Mucosa of descending colon (tissue), 3 donors: ENCODE measurements around the gene FSD2. TPM values are rescaled to one million over a fixed set of nuclear protein-coding genes. Genes with fewer than 3 reads are reported as not detected.

Experiments used
- ATAC-seq: fragments of 200-7000 bp; cut with Tn5 transposase; one replicate; pipeline ENCODE4 v1.9.1; 2020; ENCODE audit warnings: mild to moderate bottlenecking, moderate library complexity
- DNase-seq, 3 donors: peaks; one replicate each; pipeline ENCODE4 v3.0.0-alpha.2; 2020
- H3K36me3 ChIP-seq: fragments of 200-600 bp; one replicate; pipeline ENCODE4 v1.8.0; 2021; ENCODE audit warnings: low read depth, mild to moderate bottlenecking
- H3K4me1 ChIP-seq: fragments of 200-600 bp; one replicate; pipeline ENCODE4 v1.8.0; 2021; ENCODE audit warnings: low read depth, mild to moderate bottlenecking
- H3K4me3 ChIP-seq: fragments of 200-600 bp; one replicate; pipeline ENCODE4 v1.8.0; 2021; ENCODE audit warnings: mild to moderate bottlenecking
- H3K9me3 ChIP-seq: fragments of 200-600 bp; one replicate; pipeline ENCODE4 v1.8.0; 2021; ENCODE audit warnings: mild to moderate bottlenecking
- intact Hi-C, 2 donors: fragments of 100-400 bp; cut with DNase I in 1 of 2; cut with micrococcal nuclease in 1 of 2; formaldehyde crosslinking; loops; one replicate each; pipeline versions ENCODE4 v1.11.0 to v1.11.1; 2022; cut with DNase I, micrococcal nuclease
- long read RNA-seq, 2 donors: library from polyadenylated mRNA; unstranded; transcript quantifications; one replicate each; pipeline ENCODE4 v2.0.0, GENCODE V29; 2019 to 2021
- total RNA-seq, 3 donors: library from RNA; stranded (reverse); fragmentation: NEBNext Ultra II Directional in 2 of 3; extraction: Animal tissue kit (Norgen Biotek cat#: 25700) in 2 of 3; gene quantifications; one replicate each; pipeline versions ENCODE4 v1.2.1 to v1.2.4, GENCODE V29; 2021 to 2023
- TF ChIP-seq, protein P1 (sequence below): fragments of 200-600 bp; IDR thresholded peaks from one replicate; pipeline ENCODE4 v1.8.0; 2022; ENCODE audit warnings: antibody characterized with exemption, mild to moderate bottlenecking
- donor health status: DM: no; HTN: no; CAD: no; lungs with moderate emphysema.
- donor health status: DM: no; HTN: no; CAD: no.
- donor health status: DM: no; HTN: yes; CAD: no.

Gene FSD2, protein sequence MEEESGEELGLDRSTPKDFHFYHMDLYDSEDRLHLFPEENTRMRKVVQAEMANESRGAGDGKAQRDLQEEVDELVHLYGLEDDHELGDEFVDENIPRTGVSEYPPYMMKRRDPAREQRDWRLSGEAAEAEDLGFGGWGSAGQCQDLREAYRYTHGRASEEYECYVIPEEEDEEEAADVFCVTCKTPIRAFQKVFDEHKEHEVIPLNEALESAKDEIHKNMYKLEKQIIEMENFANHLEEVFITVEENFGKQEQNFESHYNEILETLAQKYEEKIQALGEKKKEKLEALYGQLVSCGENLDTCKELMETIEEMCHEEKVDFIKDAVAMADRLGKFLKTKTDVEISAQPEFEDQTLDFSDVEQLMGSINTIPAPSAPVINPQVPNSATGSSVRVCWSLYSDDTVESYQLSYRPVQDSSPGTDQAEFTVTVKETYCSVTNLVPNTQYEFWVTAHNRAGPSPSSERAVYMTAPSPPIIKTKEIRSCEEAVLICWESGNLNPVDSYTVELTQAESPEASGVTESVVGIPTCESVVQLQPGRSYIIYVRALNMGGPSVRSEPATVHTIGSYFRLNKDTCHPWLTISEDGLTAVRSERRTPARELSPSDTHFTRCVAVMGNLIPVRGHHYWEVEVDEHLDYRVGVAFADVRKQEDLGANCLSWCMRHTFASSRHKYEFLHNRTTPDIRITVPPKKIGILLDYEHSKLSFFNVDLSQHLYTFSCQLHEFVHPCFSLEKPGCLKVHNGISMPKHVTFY
- not detected for total RNA-seq
- long read RNA-seq, donor 1, partial matches to known transcripts, result 0 of 2 reads
- long read RNA-seq, donor 1, other reads (novel, unspliced or antisense), result 2 of 2 reads
- long read RNA-seq, donor 2, partial matches to known transcripts, result 0 of 1 reads
- long read RNA-seq, donor 2, other reads (novel, unspliced or antisense), result 1 of 1 reads

DNA sequence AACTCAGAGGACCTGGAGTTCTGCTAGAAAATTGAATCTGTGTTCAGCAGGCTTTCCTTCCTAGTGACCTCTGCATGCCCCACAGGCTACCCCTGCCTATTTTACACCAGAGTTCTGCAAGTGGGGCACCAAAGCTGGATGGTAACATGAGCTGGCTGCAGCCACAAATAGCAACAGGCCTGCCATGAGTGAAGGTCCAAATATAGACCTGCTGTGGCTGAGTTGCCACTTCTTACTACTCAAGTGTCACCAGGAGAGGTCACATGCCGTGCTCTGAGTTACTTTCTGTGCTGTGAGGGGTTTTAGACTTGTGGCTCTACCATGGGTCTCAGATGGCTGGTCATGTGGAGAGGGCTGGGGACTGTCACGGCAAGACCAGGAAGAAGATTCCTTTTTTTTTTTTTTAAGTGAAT lies at the start of gene FSD2:
FSD2 (minus strand) TSS at position 76 of the 413 bp plus-strand sequence. CDS start 18,679 bp downstream, outside the sequence.
- H3K9me3 ChIP-seq, result no peaks in the 10 kb centered on the region
- TF ChIP-seq, protein P1, sequence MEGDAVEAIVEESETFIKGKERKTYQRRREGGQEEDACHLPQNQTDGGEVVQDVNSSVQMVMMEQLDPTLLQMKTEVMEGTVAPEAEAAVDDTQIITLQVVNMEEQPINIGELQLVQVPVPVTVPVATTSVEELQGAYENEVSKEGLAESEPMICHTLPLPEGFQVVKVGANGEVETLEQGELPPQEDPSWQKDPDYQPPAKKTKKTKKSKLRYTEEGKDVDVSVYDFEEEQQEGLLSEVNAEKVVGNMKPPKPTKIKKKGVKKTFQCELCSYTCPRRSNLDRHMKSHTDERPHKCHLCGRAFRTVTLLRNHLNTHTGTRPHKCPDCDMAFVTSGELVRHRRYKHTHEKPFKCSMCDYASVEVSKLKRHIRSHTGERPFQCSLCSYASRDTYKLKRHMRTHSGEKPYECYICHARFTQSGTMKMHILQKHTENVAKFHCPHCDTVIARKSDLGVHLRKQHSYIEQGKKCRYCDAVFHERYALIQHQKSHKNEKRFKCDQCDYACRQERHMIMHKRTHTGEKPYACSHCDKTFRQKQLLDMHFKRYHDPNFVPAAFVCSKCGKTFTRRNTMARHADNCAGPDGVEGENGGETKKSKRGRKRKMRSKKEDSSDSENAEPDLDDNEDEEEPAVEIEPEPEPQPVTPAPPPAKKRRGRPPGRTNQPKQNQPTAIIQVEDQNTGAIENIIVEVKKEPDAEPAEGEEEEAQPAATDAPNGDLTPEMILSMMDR, result no peak
- H3K4me1 ChIP-seq, result no peaks in the 10 kb centered on the region
- ATAC-seq (no peak), DNase-seq (no peak)
- H3K36me3 ChIP-seq, result peaks cover 4% of the 10 kb centered on the region
- intact Hi-C loops, result no loop called here
- H3K4me3 ChIP-seq, result no peak within 1 kb of the TSS

DNA sequence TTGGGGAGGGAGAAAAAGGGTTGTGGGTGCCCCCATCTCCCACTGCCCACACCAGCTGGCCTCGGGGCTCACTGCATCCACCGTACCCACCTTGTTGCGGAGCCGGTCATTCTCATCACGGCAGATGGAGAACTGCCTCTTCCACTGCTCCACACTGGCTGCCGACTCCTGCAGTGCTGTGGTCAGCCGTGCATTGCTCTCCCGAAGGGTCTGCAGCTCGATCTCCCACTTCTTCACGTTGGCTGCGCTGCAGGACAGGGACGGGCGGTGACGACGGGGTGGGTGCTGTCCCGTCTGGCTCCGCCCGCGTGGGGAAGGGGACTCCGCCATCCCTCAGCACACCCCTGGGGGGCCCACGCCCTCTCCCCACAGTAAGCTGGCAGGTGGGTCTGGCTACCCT lies 48.7 kb upstream of the FSD2 start:
- intact Hi-C loops, result loop anchor here in 1 of 2 donors (10.0 kb wide), 1 partner anchor 150 kb away; no protein-coding TSS in a partner anchor
- no peak for DNase-seq
- TF ChIP-seq, protein P1, result no peak
- no peaks in the 10 kb centered on the region for H3K4me1 ChIP-seq
- no peak for ATAC-seq
- H3K36me3 ChIP-seq, result no peaks in the 10 kb centered on the region
- no peak overlapping the region for H3K4me3 ChIP-seq
- no peaks in the 10 kb centered on the region for H3K9me3 ChIP-seq

DNA sequence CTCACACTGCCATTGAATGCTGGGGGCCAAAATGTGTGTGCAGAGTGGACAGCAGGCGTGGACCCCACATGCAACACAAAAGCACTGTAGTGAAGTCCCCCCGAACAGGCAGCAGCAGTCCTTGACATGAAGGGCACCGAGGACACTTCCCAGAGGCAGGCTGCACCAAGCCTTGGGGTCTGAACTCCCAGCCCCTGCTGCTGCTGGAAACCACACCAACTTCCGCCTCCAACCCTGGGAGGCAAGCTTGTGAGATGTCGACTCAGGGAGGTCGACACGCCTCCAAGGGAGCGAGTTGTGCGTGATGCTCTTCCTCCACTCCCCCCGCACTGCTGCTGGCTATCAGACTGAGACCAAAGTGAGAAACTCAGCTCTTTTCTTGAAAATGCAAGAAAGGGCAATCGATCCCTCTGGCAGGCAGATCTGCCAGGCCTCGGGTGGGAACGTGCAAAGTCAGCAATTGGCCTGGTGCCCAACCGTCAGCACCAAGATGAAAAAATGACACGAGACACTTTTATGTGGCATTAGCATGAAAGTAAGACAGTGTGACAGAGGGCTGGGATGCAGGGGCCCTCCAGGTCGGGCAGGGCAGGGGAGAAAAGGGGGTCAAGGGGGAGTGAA lies 47.2 kb upstream of the FSD2 start:
- H3K36me3 ChIP-seq, result no peaks in the 10 kb centered on the region
- TF ChIP-seq, protein P1, result no peak
- no peak for DNase-seq
- no peak overlapping the region for H3K4me3 ChIP-seq
- ATAC-seq, result no peak
- no peaks in the 10 kb centered on the region for H3K4me1 ChIP-seq
- H3K9me3 ChIP-seq, result no peaks in the 10 kb centered on the region
- intact Hi-C loops, result loop anchor here in 1 of 2 donors (10.0 kb wide), 1 partner anchor 152 kb away; no protein-coding TSS in a partner anchor

DNA sequence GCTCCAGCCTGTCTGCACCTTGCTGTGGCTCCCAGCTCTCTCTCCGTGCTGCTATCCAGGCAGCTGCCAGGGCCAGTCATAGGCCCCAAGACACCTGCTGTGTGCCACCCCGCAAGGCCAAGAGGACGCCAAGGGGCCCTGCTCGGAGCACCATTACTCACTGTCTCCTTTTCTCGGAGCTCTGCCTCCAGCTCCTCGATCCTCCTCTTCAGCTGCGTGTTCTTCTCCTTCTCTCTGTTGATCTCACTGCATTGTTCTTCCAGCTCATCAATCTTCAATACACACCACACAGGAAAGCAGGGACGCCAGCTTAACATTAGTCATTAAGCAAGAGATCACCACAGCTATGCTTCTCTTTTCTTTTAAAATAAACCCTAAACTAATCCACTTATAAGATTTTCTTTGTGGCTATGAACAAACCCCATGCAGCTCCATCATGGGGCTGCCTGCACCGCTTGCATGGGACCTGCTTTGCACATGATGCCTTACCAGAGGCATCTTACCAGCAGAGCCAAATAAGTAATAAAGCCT lies 46.2 kb upstream of the FSD2 start:
- TF ChIP-seq, protein P1, result no peak
- no peak overlapping the region for H3K4me3 ChIP-seq
- H3K4me1 ChIP-seq, result no peaks in the 10 kb centered on the region
- H3K36me3 ChIP-seq, result no peaks in the 10 kb centered on the region
- no peaks in the 10 kb centered on the region for H3K9me3 ChIP-seq
- ATAC-seq (no peak), DNase-seq (no peak)
- intact Hi-C loops, result loop anchor here in 1 of 2 donors (10.0 kb wide), 1 partner anchor 153 kb away; no protein-coding TSS in a partner anchor

DNA sequence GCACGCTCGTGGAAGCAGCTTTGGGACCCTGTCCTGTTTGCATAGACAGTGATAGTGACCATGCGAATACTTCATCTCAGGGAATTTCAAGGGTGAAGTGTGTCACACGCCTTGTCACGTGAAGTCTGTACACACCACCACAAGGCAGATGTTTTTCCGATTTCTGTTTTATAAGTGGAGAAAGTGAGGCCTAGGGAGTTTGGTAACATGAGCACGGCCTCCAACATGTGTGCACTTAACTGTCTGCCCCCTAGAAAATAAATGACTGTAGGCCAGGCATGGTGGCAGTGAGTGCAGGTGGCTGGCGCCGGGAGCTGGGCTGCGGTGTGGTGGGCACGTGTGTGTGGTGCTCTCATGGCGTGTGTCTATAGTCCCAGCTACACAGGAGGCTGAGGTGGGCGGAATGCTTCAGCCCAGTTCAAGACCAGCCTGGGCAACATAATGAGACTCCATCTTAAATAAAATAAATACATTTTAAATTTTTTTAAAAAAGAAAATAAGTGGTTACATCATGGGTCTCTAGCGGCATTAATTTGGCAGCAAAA lies 45.5 kb upstream of the FSD2 start:
- TF ChIP-seq, protein P1, result no peak
- intact Hi-C loops, result loop anchor here in 1 of 2 donors (10.0 kb wide), 1 partner anchor 153 kb away; no protein-coding TSS in a partner anchor
- no peaks in the 10 kb centered on the region for H3K4me1 ChIP-seq
- no peak overlapping the region for H3K4me3 ChIP-seq
- DNase-seq (no peak), ATAC-seq (no peak)
- no peaks in the 10 kb centered on the region for H3K9me3 ChIP-seq
- no peaks in the 10 kb centered on the region for H3K36me3 ChIP-seq
